Lung (tissue), 12 donors: Measurements from ENCODE around the gene MAL. TPM values are rescaled to one million over a fixed set of nuclear protein-coding genes. Genes with fewer than 3 reads are reported as not detected.

ENCODE experiments used
- ATAC-seq: fragments of 200-7000 bp; cut with Tn5 transposase; one replicate; pipeline ENCODE4 v1.9.1; 2020; ENCODE audit warnings: moderate number of reproducible peaks; ENCODE audit not compliant: insufficient read depth, low FRiP score
- DNase-seq, 3 donors: peaks; one replicate each; pipeline ENCODE4 v3.0.0-alpha.2; 2013 to 2017
- H3K27ac ChIP-seq, 2 donors: one replicate each; pipeline ENCODE4 v1.5.1; 2013; ENCODE audit warnings: mild to moderate bottlenecking in 2 of 2, moderate library complexity in 2 of 2, control low read depth in 1 of 2, inconsistent platforms in 1 of 2, low read depth in 1 of 2, low read length in 1 of 2
- H3K27me3 ChIP-seq, 3 donors: one replicate each; pipeline ENCODE4 v1.5.1; 2013; ENCODE audit warnings: low read length in 2 of 3; ENCODE audit not compliant: control insufficient read depth in 3 of 3, insufficient read depth in 3 of 3
- H3K36me3 ChIP-seq, 4 donors: one replicate each; pipeline ENCODE4 v1.5.1; 2013; ENCODE audit warnings: low read length in 4 of 4, mild to moderate bottlenecking in 1 of 4, moderate library complexity in 1 of 4; ENCODE audit not compliant: control insufficient read depth in 4 of 4, insufficient read depth in 4 of 4
- H3K4me1 ChIP-seq, 5 donors: one replicate each; pipeline ENCODE4 v1.5.1; 2013; ENCODE audit warnings: low read length in 5 of 5, mild to moderate bottlenecking in 2 of 5, moderate library complexity in 1 of 5; ENCODE audit not compliant: control insufficient read depth in 5 of 5, insufficient read depth in 5 of 5
- H3K4me3 ChIP-seq: one replicate; pipeline ENCODE4 v1.5.1; 2013; ENCODE audit warnings: mild to moderate bottlenecking, control low read depth, moderate library complexity
- H3K9ac ChIP-seq, 2 donors: one replicate each; pipeline ENCODE4 v1.5.1; 2013; ENCODE audit warnings: low read length in 2 of 2, control low read depth in 1 of 2; ENCODE audit not compliant: insufficient read depth in 1 of 2
- H3K9me3 ChIP-seq, 4 donors: one replicate each; pipeline ENCODE4 v1.5.1; 2013; ENCODE audit warnings: low read length in 3 of 4, mild to moderate bottlenecking in 1 of 4, moderate library complexity in 1 of 4; ENCODE audit not compliant: control insufficient read depth in 4 of 4, insufficient read depth in 3 of 4
- WGBS, 2 donors: extraction: QIAGEN DNeasy Blood & Tissue Kit; methylation state at CpG; one replicate each; pipeline ENCODE4 v1.1.7; 2013; 5-methylcytosine and 5-hydroxymethylcytosine counted together
- polyA plus RNA-seq, 2 donors: library from polyadenylated mRNA; stranded (reverse); fragments of 200-250 nt; gene quantifications; one replicate each; pipeline ENCODE4 v1.2.1, GENCODE V29; 2013
- total RNA-seq, 2 donors: library from RNA; depleted of rRNA in 1 of 2; stranded (reverse); fragments of >200 nt in 1 of 2; gene quantifications; one replicate each; pipeline ENCODE4 v1.2.1, GENCODE V29; 2014 to 2021
- TF ChIP-seq, protein P1 (sequence below): IDR thresholded peaks from 2 replicates; pipeline ENCODE4 v1.5.1; 2012; ENCODE audit warnings: mild to moderate bottlenecking; ENCODE audit errors: control extremely low read depth, extremely low read depth
- donor health status: control.
- donor health status: control.
- donor health status: Bipolar disorder and iron deficiency.
- donor health status: healthy.
- donor health status: DM: yes; HTN: yes; CAD: no.

Gene MAL
- total and polyA plus RNA-seq, 4 donors, result 1.3 to 19.0 (median 10.5) TPM

DNA sequence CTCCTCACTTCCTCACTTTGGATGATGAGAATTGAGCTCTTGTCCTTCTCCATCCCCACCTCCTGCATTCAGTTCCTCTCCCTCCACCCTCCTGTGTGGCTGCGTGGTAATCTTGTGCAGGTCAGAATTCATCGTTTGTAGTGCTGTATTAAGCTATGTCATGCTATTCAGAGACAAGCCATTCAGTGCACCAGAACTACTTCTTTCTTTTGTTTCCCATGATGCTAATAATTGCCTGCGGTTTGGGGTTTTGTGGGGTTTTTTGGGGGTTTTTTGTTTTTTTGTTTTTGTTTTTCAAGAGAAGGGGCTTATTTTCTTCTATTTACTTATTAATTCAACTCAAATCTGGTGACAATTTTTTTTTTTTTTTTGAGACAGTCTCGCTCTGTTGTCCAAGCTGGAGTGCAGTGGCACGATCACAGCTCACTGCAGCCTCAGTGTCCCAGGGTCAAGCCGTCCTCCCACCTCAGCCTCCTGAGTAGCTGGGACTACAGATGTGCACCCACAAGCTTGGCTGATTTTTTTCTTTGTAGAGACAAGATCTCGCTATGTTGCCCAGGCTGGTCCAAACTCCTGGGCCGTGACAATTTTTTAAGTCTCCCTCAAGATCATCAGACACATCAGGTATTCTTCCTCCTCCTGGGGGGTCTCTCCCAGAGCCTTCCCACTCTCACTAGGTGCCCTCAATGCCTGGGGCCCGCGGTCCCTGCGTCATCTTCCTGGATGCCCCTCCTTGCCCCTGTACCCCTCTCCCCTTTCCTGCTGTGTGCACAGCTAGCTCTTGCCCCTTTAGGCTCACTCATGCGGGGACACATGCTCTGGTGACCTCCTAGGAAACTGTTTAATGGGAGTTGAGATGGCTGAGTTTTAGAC is 37.8 kb downstream of the MAL start:
- Histone ChIP-seq H3K4me1 (no peaks in the 10 kb centered on the region), H3K9ac (no peak overlapping the region), H3K36me3 (no peaks in the 10 kb centered on the region), H3K4me3 (no peak overlapping the region), H3K27me3 (no peaks in the 10 kb centered on the region), H3K9me3 (peaks cover 0 to 1% (median 0%) of the 10 kb centered on the region in 4 donors), H3K27ac (no peak overlapping the region)
- TF ChIP-seq, protein P1, sequence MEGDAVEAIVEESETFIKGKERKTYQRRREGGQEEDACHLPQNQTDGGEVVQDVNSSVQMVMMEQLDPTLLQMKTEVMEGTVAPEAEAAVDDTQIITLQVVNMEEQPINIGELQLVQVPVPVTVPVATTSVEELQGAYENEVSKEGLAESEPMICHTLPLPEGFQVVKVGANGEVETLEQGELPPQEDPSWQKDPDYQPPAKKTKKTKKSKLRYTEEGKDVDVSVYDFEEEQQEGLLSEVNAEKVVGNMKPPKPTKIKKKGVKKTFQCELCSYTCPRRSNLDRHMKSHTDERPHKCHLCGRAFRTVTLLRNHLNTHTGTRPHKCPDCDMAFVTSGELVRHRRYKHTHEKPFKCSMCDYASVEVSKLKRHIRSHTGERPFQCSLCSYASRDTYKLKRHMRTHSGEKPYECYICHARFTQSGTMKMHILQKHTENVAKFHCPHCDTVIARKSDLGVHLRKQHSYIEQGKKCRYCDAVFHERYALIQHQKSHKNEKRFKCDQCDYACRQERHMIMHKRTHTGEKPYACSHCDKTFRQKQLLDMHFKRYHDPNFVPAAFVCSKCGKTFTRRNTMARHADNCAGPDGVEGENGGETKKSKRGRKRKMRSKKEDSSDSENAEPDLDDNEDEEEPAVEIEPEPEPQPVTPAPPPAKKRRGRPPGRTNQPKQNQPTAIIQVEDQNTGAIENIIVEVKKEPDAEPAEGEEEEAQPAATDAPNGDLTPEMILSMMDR, result no peak
- DNase-seq (no peak), ATAC-seq (no peak)
- 82 to 84% methylated on average over 12 of the region's 12 CpGs for WGBS, 2 donors

DNA sequence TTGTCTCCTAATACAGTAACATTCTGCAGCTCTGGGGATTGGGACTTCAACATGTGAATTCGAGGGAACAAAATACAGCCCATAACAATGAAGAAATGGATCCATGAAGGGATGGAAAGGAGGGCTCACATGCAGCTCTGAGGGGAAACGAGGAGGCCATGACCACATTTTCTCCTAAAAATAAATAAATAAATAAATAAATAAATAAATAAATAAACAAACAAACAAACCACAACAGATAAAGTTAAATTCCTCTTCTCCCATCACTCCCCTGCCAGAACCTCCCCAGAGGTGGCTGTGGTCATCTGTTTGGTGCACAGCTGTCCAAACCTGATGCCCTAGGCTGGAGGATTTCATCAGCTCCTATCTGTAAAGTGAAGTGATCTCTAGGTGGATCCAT is 42.7 kb downstream of the MAL start:
- WGBS, 2 donors, result 80 to 85% methylated on average over 2 of the region's 2 CpGs
- Histone ChIP-seq H3K9ac (no peak overlapping the region), H3K27me3 (no peaks in the 10 kb centered on the region), H3K4me3 (no peak overlapping the region), H3K27ac (no peak overlapping the region), H3K9me3 (peaks cover 0 to 1% (median 0%) of the 10 kb centered on the region in 4 donors), H3K36me3 (no peaks in the 10 kb centered on the region), H3K4me1 (no peaks in the 10 kb centered on the region)
- DNase-seq (no peak), ATAC-seq (no peak)
- TF ChIP-seq, protein P1, result no peak

DNA sequence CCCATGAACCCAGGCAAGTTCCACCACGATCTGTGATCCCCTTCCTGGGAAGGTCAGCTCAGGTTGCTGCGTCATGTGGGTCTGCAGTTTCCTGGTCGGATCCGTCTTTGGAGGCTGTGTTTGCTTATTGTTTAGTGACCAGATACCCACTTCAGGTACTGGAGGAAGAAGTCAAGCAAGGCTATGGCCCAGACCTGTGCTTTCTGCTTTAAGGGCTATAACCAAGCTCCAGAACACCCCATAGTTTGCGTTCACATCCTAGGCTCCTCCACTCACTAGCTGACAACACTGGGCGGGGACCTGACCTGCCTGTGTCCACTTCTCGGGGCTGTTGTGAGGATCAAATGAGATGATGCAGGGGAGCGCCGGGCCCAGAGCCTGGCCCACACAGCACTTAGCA is 44.0 kb downstream of the MAL start:
- DNase-seq (no peak), ATAC-seq (no peak)
- H3K9ac ChIP-seq, result no peak overlapping the region
- no peak overlapping the region for H3K4me3 ChIP-seq
- H3K36me3 ChIP-seq, result no peaks in the 10 kb centered on the region
- no peaks in the 10 kb centered on the region for H3K27me3 ChIP-seq
- no peak overlapping the region for H3K27ac ChIP-seq
- H3K9me3 ChIP-seq, result peaks cover 0 to 1% (median 0%) of the 10 kb centered on the region in 4 donors
- 80 to 88% methylated on average over 9 of the region's 9 CpGs for WGBS, 2 donors
- TF ChIP-seq, protein P1, result no peak
- H3K4me1 ChIP-seq, result peaks cover 0 to 5% (median 0%) of the 10 kb centered on the region in 5 donors
